H9 (cell line): ENCODE measurements around the gene SRPX. TPM values are rescaled to one million over a fixed set of nuclear protein-coding genes. Genes with fewer than 3 reads are reported as not detected.

ENCODE experiments used
- DNase-seq: peaks from one replicate; pipeline ENCODE4 v3.0.0-alpha.2; 2017
- H2AFZ ChIP-seq: one replicate; pipeline ENCODE4 v1.6.1; 2013; ENCODE audit warnings: mild to moderate bottlenecking, low read length, control low read depth, moderate library complexity
- H2AK5ac ChIP-seq: 2 replicates; pipeline ENCODE4 v1.6.1; 2013; ENCODE audit warnings: low read length, control low read depth, mixed read lengths; ENCODE audit not compliant: insufficient read length
- H2BK120ac ChIP-seq: one replicate; pipeline ENCODE4 v1.6.1; 2013; ENCODE audit warnings: low read depth, mild to moderate bottlenecking, low read length, control low read depth, inconsistent platforms; ENCODE audit not compliant: poor library complexity, severe bottlenecking
- H2BK12ac ChIP-seq: 2 replicates; pipeline ENCODE4 v1.6.1; 2013; ENCODE audit warnings: low read length, control low read depth, mixed read lengths, low read depth; ENCODE audit not compliant: insufficient read length
- H2BK15ac ChIP-seq: 2 replicates; pipeline ENCODE4 v1.6.1; 2013; ENCODE audit warnings: low read depth, low read length, control low read depth
- H2BK20ac ChIP-seq: one replicate; pipeline ENCODE4 v1.6.1; 2013; ENCODE audit warnings: low read depth, mild to moderate bottlenecking, low read length, control low read depth, inconsistent platforms; ENCODE audit not compliant: poor library complexity, severe bottlenecking
- H2BK5ac ChIP-seq: 2 replicates; pipeline ENCODE4 v1.6.1; 2013; ENCODE audit warnings: low read length, control low read depth, mixed read lengths; ENCODE audit not compliant: insufficient read length
- H3K14ac ChIP-seq: 2 replicates; pipeline ENCODE4 v1.6.1; 2013; ENCODE audit warnings: low read length, control low read depth; ENCODE audit not compliant: insufficient read depth
- H3K18ac ChIP-seq: 2 replicates; pipeline ENCODE4 v1.6.1; 2013; ENCODE audit warnings: low read depth, mild to moderate bottlenecking, mixed read lengths, low read length, control low read depth; ENCODE audit not compliant: insufficient read length
- H3K23ac ChIP-seq: 2 replicates; pipeline ENCODE4 v1.6.1; 2013; ENCODE audit warnings: low read length, control low read depth, mixed read lengths, low read depth; ENCODE audit not compliant: insufficient read length
- H3K23me2 ChIP-seq: 2 replicates; pipeline ENCODE4 v1.6.1; 2013; ENCODE audit warnings: low read depth, mild to moderate bottlenecking, mixed read lengths, low read length, control low read depth; ENCODE audit not compliant: insufficient read length, poor library complexity, severe bottlenecking
- H3K27ac ChIP-seq: 2 replicates; pipeline ENCODE4 v1.5.1; 2013; ENCODE audit warnings: low read length, control low read depth, mixed read lengths, low read depth; ENCODE audit not compliant: insufficient read length
- H3K27me3 ChIP-seq: 2 replicates; pipeline ENCODE4 v1.6.1; 2013; ENCODE audit warnings: low read length, control low read depth, inconsistent platforms; ENCODE audit not compliant: insufficient read depth
- H3K4ac ChIP-seq: 2 replicates; pipeline ENCODE4 v1.6.1; 2013; ENCODE audit warnings: low read depth, mild to moderate bottlenecking, control low read depth, inconsistent platforms, low read length, moderate library complexity
- H3K4me1 ChIP-seq: 2 replicates; pipeline ENCODE4 v1.6.1; 2013; ENCODE audit warnings: low read length, control low read depth, inconsistent platforms; ENCODE audit not compliant: insufficient read depth
- H3K4me2 ChIP-seq: 2 replicates; pipeline ENCODE4 v1.6.1; 2013; ENCODE audit warnings: low read length, control low read depth, mixed read lengths; ENCODE audit not compliant: insufficient read length, insufficient read depth
- H3K56ac ChIP-seq: 2 replicates; pipeline ENCODE4 v1.6.1; 2013; ENCODE audit warnings: low read depth, mild to moderate bottlenecking, mixed read lengths, low read length, control low read depth; ENCODE audit not compliant: insufficient read length
- H3K79me1 ChIP-seq: 2 replicates; pipeline ENCODE4 v1.6.1; 2013; ENCODE audit warnings: low read depth, mild to moderate bottlenecking, moderate library complexity, low read length, control low read depth, inconsistent platforms; ENCODE audit not compliant: insufficient read depth, poor library complexity, severe bottlenecking
- H3K79me2 ChIP-seq: 2 replicates; pipeline ENCODE4 v1.6.1; 2013; ENCODE audit warnings: low read length, control low read depth, inconsistent platforms; ENCODE audit not compliant: insufficient read depth
- H3K9ac ChIP-seq: 2 replicates; pipeline ENCODE4 v1.6.1; 2013; ENCODE audit warnings: low read length, control low read depth, mixed read lengths; ENCODE audit not compliant: insufficient read length; ENCODE audit errors: extremely low read depth
- H3K9me3 ChIP-seq: one replicate; pipeline ENCODE4 v1.6.1; 2013; ENCODE audit warnings: low read depth, low read length, inconsistent platforms; ENCODE audit not compliant: control insufficient read depth
- H3T11ph ChIP-seq: one replicate; pipeline ENCODE4 v1.6.1; 2013; ENCODE audit warnings: mild to moderate bottlenecking, low read length, control low read depth, inconsistent platforms
- H4K20me1 ChIP-seq: one replicate; pipeline ENCODE4 v1.6.1; 2013; ENCODE audit not compliant: control insufficient read depth, insufficient read length, insufficient read depth
- H4K5ac ChIP-seq: 2 replicates; pipeline ENCODE4 v1.6.1; 2013; ENCODE audit warnings: low read depth, mild to moderate bottlenecking, mixed read lengths, low read length, control low read depth; ENCODE audit not compliant: insufficient read length
- H4K8ac ChIP-seq: replicated peaks from 2 replicates; pipeline ENCODE4 v1.6.1; 2013; ENCODE audit warnings: low read length, control low read depth, mixed read lengths, low read depth; ENCODE audit not compliant: insufficient read length
- H4K91ac ChIP-seq: 2 replicates; pipeline ENCODE4 v1.6.1; 2013; ENCODE audit warnings: low read depth, mild to moderate bottlenecking, moderate library complexity, mixed read lengths, low read length, control low read depth; ENCODE audit not compliant: insufficient read length
- H3K27ac Mint-ChIP-seq, 3 experiments: 2 replicates in 2 of 3; 3 replicates in 1 of 3; pipeline ENCODE4 v1.8.0; 2020 to 2021; ENCODE audit warnings: mixed read lengths in 3 of 3, mild to moderate bottlenecking in 1 of 3, moderate library complexity in 1 of 3
- H3K27me3 Mint-ChIP-seq: 2 replicates; pipeline ENCODE4 v1.8.0; 2021; ENCODE audit warnings: low read depth, mild to moderate bottlenecking, moderate library complexity, mixed read lengths
- H3K36me3 Mint-ChIP-seq, 3 experiments: 2 replicates in 2 of 3; 3 replicates in 1 of 3; pipeline ENCODE4 v1.8.0; 2020 to 2021; ENCODE audit warnings: low read depth in 3 of 3, mixed read lengths in 3 of 3; ENCODE audit not compliant: insufficient read depth in 1 of 3
- H3K4me1 Mint-ChIP-seq, 2 experiments: 2 replicates each; pipeline ENCODE4 v1.8.0; 2020; ENCODE audit warnings: mixed read lengths in 2 of 2
- H3K4me3 Mint-ChIP-seq, 2 experiments: 2 replicates in 1 of 2; 3 replicates in 1 of 2; pipeline ENCODE4 v1.8.0; 2020 to 2021; ENCODE audit warnings: mild to moderate bottlenecking in 2 of 2, mixed read lengths in 2 of 2, moderate library complexity in 1 of 2
- H3K9me3 Mint-ChIP-seq, 2 experiments: 2 replicates in 1 of 2; 3 replicates in 1 of 2; pipeline ENCODE4 v1.8.0; 2020; ENCODE audit warnings: mild to moderate bottlenecking in 2 of 2, mixed read lengths in 2 of 2, moderate library complexity in 1 of 2
- CTCF ChIP-seq: fragments of 200-600 bp; sonication (generic); conservative IDR thresholded peaks from 3 replicates; pipeline ENCODE4 v1.8.0; 2021; ENCODE audit warnings: antibody characterized with exemption, mild to moderate bottlenecking
- total RNA-seq: library from RNA; stranded (reverse); gene quantifications from 2 replicates; pipeline ENCODE4 v1.2.1, GENCODE V29; 2021

The SRPX gene
- total RNA-seq, 1 experiment from 2014 or later = 2.8 TPM

- Histone ChIP-seq H3K23me2 (no peaks in the 10 kb centered on the region), H3K4me1 (no peaks in the 10 kb centered on the region), H3K79me2 (no peaks in the 10 kb centered on the region), H4K91ac (no peak overlapping the region), H3K18ac (no peak overlapping the region), H3K56ac (no peak overlapping the region), H3T11ph (no peak overlapping the region), H2BK120ac (no peak overlapping the region), H2BK5ac (no peak overlapping the region), H2BK20ac (no peak overlapping the region), H4K20me1 (no peaks in the 10 kb centered on the region), H4K5ac (no peak overlapping the region), H2BK12ac (no peak overlapping the region), H3K14ac (no peak overlapping the region), H3K23ac (no peak overlapping the region), H2AFZ (no peak overlapping the region), H3K4me2 (no peak overlapping the region), H2AK5ac (no peak overlapping the region), H3K9ac (no peak overlapping the region), H3K9me3 (no peaks in the 10 kb centered on the region), H2BK15ac (no peak overlapping the region), H3K4ac (no peak overlapping the region), H4K8ac (no peak overlapping the region), H3K79me1 (no peaks in the 10 kb centered on the region), H3K27me3 (no peaks in the 10 kb centered on the region), H3K27ac (no peak overlapping the region)
- Mint-ChIP-seq H3K27me3 (peaks cover 2% of the 10 kb centered on the region; the same call in 1 of the 2 replicates), H3K4me1 (no peaks in the 10 kb centered on the region), H3K36me3 (no peaks in the 10 kb centered on the region; a peak in 1 of 7 replicates), H3K9me3 (peaks cover 52 to 57% of the 10 kb centered on the region in 2 experiments), H3K27ac (no peak overlapping the region), H3K4me3 (no peak overlapping the region)
- DNase-seq = no peak
- TF ChIP-seq CTCF = no peak
Observed at GRCh38 chrX:38129366-38129765, 91.3 kb downstream of the SRPX start.
